ENCODE data around the gene NNMT. TPM values are rescaled to one million over a fixed set of nuclear protein-coding genes. Genes with fewer than 3 reads are reported as not detected.
A peak's percentile ranks its signal among the peaks of the same experiment; 100 is the strongest.

The NNMT gene
- total RNA-seq (2014; rRNA removed; shearing (Covaris generic)), result 809 and 1,043 TPM in 2 replicates
- 1,317 and 1,390 TPM in 2 replicates for polyA plus RNA-seq (2016; fragmentation: Nextera tagmentation; extraction: Ambion mirVana)

DNA sequence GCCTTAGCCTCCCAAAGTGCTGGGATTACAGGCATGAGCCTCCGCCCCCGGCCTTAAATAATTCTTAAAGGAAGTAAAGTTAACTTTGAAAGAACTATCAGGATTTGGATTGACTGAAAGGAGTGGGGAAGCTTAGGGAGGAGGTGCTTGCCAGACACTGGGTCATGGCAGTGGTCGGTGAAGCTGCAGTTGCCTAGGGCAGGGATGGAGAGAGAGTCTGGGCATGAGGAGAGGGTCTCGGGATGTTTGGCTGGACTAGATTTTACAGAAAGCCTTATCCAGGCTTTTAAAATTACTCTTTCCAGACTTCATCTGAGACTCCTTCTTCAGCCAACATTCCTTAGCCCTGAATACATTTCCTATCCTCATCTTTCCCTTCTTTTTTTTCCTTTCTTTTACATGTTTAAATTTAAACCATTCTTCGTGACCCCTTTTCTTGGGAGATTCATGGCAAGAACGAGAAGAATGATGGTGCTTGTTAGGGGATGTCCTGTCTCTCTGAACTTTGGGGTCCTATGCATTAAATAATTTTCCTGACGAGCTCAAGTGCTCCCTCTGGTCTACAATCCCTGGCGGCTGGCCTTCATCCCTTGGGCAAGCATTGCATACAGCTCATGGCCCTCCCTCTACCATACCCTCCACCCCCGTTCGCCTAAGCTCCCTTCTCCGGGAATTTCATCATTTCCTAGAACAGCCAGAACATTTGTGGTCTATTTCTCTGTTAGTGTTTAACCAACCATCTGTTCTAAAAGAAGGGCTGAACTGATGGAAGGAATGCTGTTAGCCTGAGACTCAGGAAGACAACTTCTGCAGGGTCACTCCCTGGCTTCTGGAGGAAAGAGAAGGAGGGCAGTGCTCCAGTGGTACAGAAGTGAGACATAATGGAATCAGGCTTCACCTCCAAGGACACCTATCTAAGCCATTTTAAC is at the start of gene NNMT:
Gene NNMT (plus strand): TSS at position 724 of the 929 bp plus-strand sequence. CDS start 158 bp downstream, at position 882.
- no peaks in the 10 kb centered on the region for H3K9me3 ChIP-seq (ENCODE audit: low read depth)
- no peak within 1 kb of the TSS for H2AFZ ChIP-seq
- no peaks in the 10 kb centered on the region for H3K9me2 ChIP-seq (ENCODE audit: insufficient read depth)
- TF ChIP-seq EZH2 (IDR thresholded peaks at IDR 0.05; ENCODE audit: insufficient read depth, poor library complexity, severe bottlenecking) (no peak), EZH2phosphoT487 (IDR thresholded peaks at IDR 0.05; ENCODE audit: insufficient read depth, low read depth) (no peak)
- peaks cover 36% of the 10 kb centered on the region for H3K36me3 ChIP-seq (ENCODE audit: low read depth)
- peaks cover 38% of the 10 kb centered on the region for H3K4me1 ChIP-seq (ENCODE audit: insufficient read depth)
- H3K9ac ChIP-seq, result peak within 1 kb of the TSS; percentile 100
- in situ Hi-C loops (cut with MboI), result no loop called here
- peak within 1 kb of the TSS; percentile 97 for H3K4me2 ChIP-seq (ENCODE audit: unreplicated experiment)
- no peaks in the 10 kb centered on the region for H3K27me3 ChIP-seq (replicated peaks; ENCODE audit: insufficient read depth)
- peak within 1 kb of the TSS; percentile 100 for H3K27ac ChIP-seq
- DNase-seq, result peak; percentile 98
- 1 to 3% methylated on average over 11 of the region's 11 CpGs for WGBS, 2 experiments (ENCODE audit: low coverage in 1 of 2, low lambda C conversion rate in 2 of 2, missing lambda C conversion rate in 2 of 2)
- peaks cover 87% of the 10 kb centered on the region for H3F3A ChIP-seq (ENCODE audit: insufficient read depth)
- peaks cover 60% of the 10 kb centered on the region for H3K79me2 ChIP-seq (ENCODE audit: insufficient read depth)
- H3K4me3 ChIP-seq, result peak within 1 kb of the TSS; percentile 99
- H4K20me1 ChIP-seq (ENCODE audit: insufficient read depth), result peaks cover 5% of the 10 kb centered on the region; the same call in 1 of the 2 replicates

DNA sequence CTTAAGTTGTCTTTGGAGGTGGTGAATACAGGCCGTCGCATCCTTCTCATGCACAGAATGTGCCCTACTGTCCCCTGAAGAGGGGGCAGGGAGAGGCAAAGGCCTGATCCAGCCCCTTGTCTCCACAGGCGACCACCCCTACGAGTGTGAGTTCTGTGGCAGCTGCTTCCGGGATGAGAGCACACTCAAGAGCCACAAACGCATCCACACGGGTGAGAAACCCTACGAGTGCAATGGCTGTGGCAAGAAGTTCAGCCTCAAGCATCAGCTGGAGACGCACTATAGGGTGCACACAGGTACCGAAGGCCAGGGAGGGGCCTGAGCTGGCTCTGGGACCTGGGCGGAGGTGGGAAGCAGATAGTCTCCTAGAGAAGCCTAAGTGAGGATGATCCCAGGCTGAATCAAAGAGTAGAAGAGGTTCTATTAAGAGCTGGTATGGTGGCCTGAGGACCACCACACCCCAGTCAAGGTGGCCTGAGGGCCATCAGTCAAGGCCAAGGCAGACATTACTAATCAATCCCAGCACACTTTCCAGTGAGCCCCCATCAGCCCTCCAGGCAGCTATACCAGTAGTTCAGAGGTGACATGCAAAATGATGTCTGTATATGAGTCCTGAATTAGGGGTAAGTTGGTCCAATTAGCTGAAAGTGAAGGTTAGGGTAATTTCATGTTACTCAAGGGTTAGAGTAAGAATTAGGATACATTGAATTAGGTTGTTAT is 49.0 kb upstream of the NNMT start:
- no peaks in the 10 kb centered on the region for H3K27me3 ChIP-seq (replicated peaks; ENCODE audit: insufficient read depth)
- TF ChIP-seq EZH2 (IDR thresholded peaks at IDR 0.05; ENCODE audit: insufficient read depth, poor library complexity, severe bottlenecking) (no peak), EZH2phosphoT487 (IDR thresholded peaks at IDR 0.05; ENCODE audit: insufficient read depth, low read depth) (no peak)
- H3K9me3 ChIP-seq (ENCODE audit: low read depth), result no peaks in the 10 kb centered on the region
- DNase-seq, result no peak
- H3K79me2 ChIP-seq (ENCODE audit: insufficient read depth), result no peaks in the 10 kb centered on the region
- 83 to 88% methylated on average over 11 of the region's 11 CpGs for WGBS, 2 experiments (ENCODE audit: low coverage in 1 of 2, low lambda C conversion rate in 2 of 2, missing lambda C conversion rate in 2 of 2)
- no peaks in the 10 kb centered on the region for H4K20me1 ChIP-seq (ENCODE audit: insufficient read depth)
- in situ Hi-C loops (cut with MboI), result no loop called here
- H2AFZ ChIP-seq, result no peak overlapping the region
- H3K36me3 ChIP-seq (ENCODE audit: low read depth), result no peaks in the 10 kb centered on the region
- no peak overlapping the region for H3K4me3 ChIP-seq
- H3K27ac ChIP-seq, result no peak overlapping the region
- no peaks in the 10 kb centered on the region for H3K4me1 ChIP-seq (ENCODE audit: insufficient read depth)
- H3K9me2 ChIP-seq (ENCODE audit: insufficient read depth), result no peaks in the 10 kb centered on the region
- no peaks in the 10 kb centered on the region for H3F3A ChIP-seq (ENCODE audit: insufficient read depth)
- H3K4me2 ChIP-seq (ENCODE audit: unreplicated experiment), result no peak overlapping the region
- H3K9ac ChIP-seq, result no peak overlapping the region

DNA sequence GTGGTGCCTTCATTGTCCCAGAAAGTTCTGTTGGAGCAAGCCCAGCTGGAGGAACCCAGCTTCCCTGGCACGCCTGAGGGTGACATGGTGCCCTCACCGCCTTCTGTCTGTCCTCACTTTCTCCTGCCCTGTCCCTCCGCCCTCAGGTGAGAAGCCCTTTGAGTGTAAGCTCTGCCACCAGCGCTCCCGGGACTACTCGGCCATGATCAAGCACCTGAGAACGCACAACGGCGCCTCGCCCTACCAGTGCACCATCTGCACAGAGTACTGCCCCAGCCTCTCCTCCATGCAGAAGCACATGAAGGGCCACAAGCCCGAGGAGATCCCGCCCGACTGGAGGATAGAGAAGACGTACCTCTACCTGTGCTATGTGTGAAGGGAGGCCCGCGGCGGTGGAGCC is 46.0 kb upstream of the NNMT start:
- DNase-seq, result no peak
- Histone ChIP-seq H3K9ac (no peak overlapping the region), H3K9me2 (ENCODE audit: insufficient read depth) (no peaks in the 10 kb centered on the region), H3K4me1 (ENCODE audit: insufficient read depth) (no peaks in the 10 kb centered on the region), H3K27me3 (replicated peaks; ENCODE audit: insufficient read depth) (no peaks in the 10 kb centered on the region), H3K4me2 (ENCODE audit: unreplicated experiment) (no peak overlapping the region), H3F3A (ENCODE audit: insufficient read depth) (no peaks in the 10 kb centered on the region), H3K4me3 (no peak overlapping the region), H3K36me3 (ENCODE audit: low read depth) (no peaks in the 10 kb centered on the region), H4K20me1 (ENCODE audit: insufficient read depth) (no peaks in the 10 kb centered on the region), H3K79me2 (ENCODE audit: insufficient read depth) (no peaks in the 10 kb centered on the region), H3K9me3 (ENCODE audit: low read depth) (no peaks in the 10 kb centered on the region), H2AFZ (no peak overlapping the region), H3K27ac (no peak overlapping the region)
- in situ Hi-C loops (cut with MboI), result no loop called here
- TF ChIP-seq EZH2phosphoT487 (IDR thresholded peaks at IDR 0.05; ENCODE audit: insufficient read depth, low read depth) (no peak), EZH2 (IDR thresholded peaks at IDR 0.05; ENCODE audit: insufficient read depth, poor library complexity, severe bottlenecking) (no peak)
- 84 to 91% methylated on average over 16 to 17 of the region's 17 CpGs for WGBS, 2 experiments (ENCODE audit: low coverage in 1 of 2, low lambda C conversion rate in 2 of 2, missing lambda C conversion rate in 2 of 2)

DNA sequence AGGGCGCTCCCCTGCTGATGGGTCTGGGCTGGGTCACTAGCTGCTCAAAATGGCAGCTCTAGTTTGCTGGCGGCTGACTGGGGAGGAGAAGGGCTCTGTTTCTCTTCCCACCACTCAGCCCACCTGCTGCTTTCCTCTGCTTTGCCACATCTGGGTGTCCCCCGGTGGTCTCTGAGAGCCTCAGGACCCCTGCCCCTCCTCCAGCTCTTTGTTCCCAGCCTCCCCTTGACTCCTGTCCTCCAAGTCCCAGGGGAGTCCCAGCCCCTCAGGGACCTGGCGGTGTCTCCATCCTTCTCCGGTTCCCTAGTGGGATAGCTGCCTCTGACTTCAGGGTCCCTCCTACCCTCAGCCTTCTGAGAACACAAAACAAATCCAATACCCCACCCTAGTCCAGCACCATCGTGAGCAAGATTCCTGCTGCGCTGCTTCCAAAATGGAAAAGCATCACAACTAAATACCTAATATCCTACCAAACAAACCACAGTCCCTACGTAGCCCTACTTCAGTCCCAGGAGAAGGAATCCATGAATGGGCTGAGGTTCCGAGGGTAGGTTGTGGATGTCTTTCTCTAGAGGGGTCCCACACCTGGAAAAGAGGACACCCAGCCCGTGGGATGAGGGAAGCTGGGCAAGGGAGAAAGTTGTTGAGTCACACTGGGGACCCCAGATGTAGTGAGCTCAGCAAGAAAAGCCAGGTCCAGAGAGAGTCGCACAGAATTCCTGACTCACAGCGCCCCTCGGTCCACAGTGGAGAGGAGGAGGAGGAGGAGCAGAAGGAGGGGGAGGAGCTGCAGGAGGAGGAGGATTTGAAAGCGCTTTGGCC is 45.0 kb upstream of the NNMT start:
- no peak overlapping the region for H2AFZ ChIP-seq
- in situ Hi-C loops (cut with MboI), result no loop called here
- no peak overlapping the region for H3K27ac ChIP-seq
- H3K4me1 ChIP-seq (ENCODE audit: insufficient read depth), result no peaks in the 10 kb centered on the region
- no peak for TF ChIP-seq EZH2phosphoT487 (IDR thresholded peaks at IDR 0.05; ENCODE audit: insufficient read depth, low read depth)
- TF ChIP-seq EZH2 (IDR thresholded peaks at IDR 0.05; ENCODE audit: insufficient read depth, poor library complexity, severe bottlenecking), result no peak
- H3K9me3 ChIP-seq (ENCODE audit: low read depth), result no peaks in the 10 kb centered on the region
- no peaks in the 10 kb centered on the region for H3K9me2 ChIP-seq (ENCODE audit: insufficient read depth)
- no peaks in the 10 kb centered on the region for H3F3A ChIP-seq (ENCODE audit: insufficient read depth)
- DNase-seq, result no peak
- WGBS, 2 experiments (ENCODE audit: low coverage in 1 of 2, low lambda C conversion rate in 2 of 2, missing lambda C conversion rate in 2 of 2), result 74 to 80% methylated on average over 14 of the region's 14 CpGs
- H3K4me2 ChIP-seq (ENCODE audit: unreplicated experiment), result no peak overlapping the region
- H3K79me2 ChIP-seq (ENCODE audit: insufficient read depth), result no peaks in the 10 kb centered on the region
- no peaks in the 10 kb centered on the region for H3K27me3 ChIP-seq (replicated peaks; ENCODE audit: insufficient read depth)
- no peak overlapping the region for H3K4me3 ChIP-seq
- no peaks in the 10 kb centered on the region for H3K36me3 ChIP-seq (ENCODE audit: low read depth)
- no peak overlapping the region for H3K9ac ChIP-seq
- H4K20me1 ChIP-seq (ENCODE audit: insufficient read depth), result no peaks in the 10 kb centered on the region

Measured in GM23248 (cell line).